Measurements from ENCODE around the gene GALT.
A peak's percentile ranks its signal among the peaks of the same experiment; 100 is the strongest.

GALT gene

GRCh38 chr9:34646211-34647083 lies at the start of gene GALT:
GALT (plus strand) TSS chr9:34646675; CDS start chr9:34646705, 30 bp downstream.
- DNase-seq = peak; percentile 96

DNA sequence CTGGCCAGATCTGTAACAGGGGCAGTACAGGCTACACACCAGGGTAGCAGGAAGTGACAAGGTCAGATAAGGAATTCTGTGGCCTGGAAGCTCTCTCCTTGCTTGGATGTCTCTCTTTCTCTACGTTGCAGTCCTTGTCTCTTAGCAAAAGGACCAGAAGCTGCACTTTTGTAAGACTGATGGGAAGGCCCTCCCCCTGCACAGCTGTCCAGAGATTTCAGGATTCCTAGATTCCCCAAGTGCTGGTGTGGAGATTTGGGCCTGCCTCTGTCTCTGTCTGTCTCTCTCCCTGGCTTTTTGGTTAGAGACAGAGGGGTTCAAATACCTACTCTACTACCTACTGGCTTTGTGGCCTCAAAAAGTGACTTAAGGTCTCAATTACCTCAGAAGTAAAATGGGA lies 46.9 kb upstream of the GALT start:
- DNase-seq = no peak

DNA sequence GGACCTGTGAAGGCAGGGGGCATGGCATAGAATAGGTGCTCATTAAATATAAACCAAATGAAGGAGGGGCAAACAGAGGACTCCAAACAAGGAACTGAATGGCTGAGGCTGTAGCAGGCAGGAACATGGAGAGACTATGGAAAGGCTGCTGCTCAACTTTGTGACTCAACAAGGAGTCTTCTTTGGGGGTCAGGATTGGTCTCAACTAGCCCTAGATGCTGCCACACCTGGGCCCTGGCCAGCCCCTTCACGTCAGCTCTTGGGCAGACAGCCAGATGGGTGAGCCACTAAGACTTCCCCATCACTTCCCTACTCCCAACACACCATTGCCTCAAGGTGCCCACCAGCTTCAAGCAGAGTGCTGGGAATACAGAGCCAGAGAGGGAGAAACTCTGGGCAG lies 45.6 kb upstream of the GALT start:
- no peak for DNase-seq

- DNase-seq = no peak
Measured at GRCh38 chr9:34601937-34602573, 44.4 kb upstream of the GALT start.

DNA sequence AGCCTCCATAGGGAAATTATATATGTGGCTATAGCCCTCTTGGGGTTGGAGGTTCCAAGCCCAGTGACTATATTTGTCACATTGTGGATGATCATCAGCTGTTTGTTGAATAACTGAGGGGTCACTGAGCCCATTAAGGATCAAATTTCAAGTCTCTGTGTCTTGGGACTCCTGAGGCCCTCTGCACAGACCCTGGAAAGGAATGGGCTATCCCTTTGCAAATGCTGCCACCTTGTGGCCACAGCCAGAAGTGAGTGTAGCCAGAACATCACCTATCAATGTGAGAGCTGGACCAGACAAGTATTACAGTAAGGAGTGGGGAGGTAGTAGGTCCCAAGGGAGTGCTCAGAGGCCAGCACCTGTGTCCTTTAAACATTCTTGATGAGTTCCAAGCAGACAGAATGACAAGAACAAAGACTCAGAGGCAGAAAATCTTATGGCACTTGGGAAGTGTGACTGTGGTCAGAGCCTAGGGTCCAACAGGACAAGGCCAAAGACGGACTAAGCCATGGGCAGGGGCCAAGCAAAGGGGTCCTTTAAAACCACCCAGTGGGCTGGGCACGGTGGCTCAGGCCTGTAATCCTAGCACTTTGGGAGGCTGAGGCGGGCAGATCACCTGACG lies 42.8 kb upstream of the GALT start:
- DNase-seq = peak; percentile 88

- DNase-seq = no peak
Measured at GRCh38 chr9:34606190-34606589, 40.3 kb upstream of the GALT start.

GRCh38 chr9:34606905-34607304 lies 39.6 kb upstream of the GALT start:
- DNase-seq = no peak

- no peak for DNase-seq
Measured at GRCh38 chr9:34607331-34607730, 39.1 kb upstream of the GALT start.

- no peak for DNase-seq
Measured at GRCh38 chr9:34610434-34611206, 35.9 kb upstream of the GALT start.

- DNase-seq = no peak
Measured at GRCh38 chr9:34611251-34611810, 35.1 kb upstream of the GALT start.

DNA sequence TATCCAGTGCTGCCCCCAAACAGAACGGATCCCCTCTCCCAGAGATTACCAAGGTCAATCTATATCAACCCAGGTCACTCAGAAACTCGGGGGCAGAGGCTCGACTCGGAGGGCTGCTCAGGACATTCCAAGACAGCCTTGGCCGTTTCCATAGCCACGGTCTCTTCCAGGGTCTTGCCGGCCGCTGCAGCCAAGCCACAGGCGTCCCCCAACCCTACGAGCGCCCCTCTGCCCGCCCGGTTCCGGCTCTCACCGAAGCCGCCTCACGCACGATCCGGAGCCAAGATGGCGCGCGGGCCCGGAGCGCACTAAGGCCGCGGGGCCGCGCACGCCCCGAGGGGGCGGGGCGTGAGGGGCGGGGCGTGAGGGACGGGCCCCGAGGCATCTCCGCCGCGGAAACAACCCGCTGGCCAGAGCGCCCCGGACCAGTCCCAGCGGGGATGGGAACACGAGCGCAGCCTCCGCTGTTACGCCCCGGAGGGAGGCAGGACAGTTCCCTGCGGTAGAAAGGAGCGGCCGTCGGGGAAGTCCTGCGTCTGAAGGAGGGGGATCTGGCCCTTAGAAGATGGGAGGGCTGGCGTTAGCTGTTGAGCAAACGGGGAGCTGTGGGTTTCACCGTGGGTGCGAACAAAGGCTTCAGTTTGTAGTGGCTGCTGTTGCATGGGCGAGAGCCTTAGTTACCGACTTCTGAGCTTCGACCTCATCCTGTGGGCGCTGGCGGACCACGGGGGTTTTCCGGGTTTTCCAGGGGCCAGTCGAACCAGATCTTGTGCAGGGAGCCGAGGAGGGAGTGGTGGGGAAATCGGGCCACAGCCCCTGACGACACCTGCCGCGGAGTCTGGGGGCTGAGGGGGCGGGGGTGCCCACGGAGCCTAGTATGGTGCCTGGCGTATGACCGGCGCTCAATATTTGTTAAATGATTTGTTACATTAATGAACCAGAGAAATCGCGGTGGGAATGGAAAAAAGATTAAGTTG lies 34.4 kb upstream of the GALT start, which contains the start of gene RPP25L:
Gene RPP25L, minus strand, starts transcription at position 287 of the 977 bp plus-strand sequence. CDS start 801 bp downstream, outside the sequence.
- DNase-seq = peak; percentile 90

- DNase-seq = peak; percentile 96
Measured at GRCh38 chr9:34612788-34613390, 33.6 kb upstream of the GALT start.

DNA sequence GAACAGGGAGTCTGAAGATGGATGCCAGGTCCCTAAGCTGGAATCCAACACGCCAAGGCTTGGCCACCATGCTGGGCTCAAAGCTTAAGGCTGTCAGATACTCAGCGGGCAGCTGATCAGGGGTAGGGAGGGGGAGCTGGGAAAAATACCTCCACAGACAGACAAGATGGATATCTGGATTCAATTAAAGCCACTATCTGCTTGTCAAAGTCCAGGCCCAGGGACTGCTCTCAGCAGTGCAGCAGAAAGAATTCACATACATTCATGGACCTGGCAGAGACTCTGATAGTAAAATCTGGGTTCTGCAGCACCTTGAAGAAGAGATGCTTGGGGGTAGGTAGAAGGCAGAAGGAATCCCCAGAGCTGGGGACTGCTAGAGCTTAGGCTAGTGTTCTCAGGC lies 31.3 kb upstream of the GALT start:
- no peak for DNase-seq

DNA sequence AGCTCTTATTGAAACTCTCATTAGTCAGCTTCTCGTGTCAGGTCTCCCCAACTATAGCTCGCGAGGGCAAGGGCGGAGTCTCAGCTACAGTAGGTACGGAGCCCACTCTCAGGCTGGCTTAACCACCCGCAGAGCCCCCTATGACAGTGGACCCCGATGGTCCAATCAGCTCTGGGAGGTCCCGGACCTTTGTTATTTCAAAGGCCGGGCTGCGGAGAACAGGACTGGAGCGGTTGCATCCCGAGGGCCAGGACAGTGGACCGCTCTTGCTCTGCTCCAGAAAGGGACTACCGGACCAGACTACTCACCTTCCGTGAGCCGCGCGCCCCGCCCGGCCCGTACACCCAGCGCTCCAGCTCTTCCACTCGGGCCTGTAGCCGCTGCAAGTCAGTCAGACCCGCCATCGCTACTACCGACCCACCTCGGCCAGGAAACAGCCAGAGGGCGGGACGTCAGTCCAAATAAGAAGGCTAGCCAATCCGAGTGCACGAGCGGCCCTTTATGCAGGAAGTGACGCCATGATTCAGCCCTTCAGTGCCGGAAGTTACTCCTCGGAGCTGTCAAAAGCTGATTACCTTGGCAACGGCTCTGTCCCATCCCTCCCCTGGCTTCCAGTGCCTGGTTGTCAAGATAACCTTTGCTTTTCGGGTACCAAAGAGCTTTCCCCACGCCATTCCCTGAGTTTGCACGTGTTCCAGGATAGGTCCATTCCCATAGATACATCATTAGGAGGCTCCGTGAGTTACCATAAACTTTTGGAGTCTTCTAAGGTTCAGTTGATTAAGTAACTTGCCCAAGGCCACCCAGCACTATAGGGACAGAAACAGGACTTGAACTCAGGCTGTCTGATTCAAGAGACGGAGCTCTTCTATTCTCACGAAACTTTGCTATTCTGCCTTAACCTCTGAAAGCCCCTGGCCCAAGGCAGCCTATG lies 26.1 kb upstream of the GALT start, which contains the start of gene DCTN3:
Gene DCTN3, minus strand, starts transcription at position 435 of the 934 bp plus-strand sequence. Its CDS starts 31 bp downstream, at position 404.
- peak; percentile 100 for DNase-seq

GRCh38 chr9:34623374-34624235 lies 22.9 kb upstream of the GALT start:
- DNase-seq = no peak

- DNase-seq = no peak
Measured at GRCh38 chr9:34624475-34625185, 21.8 kb upstream of the GALT start.

- DNase-seq = no peak
Measured at GRCh38 chr9:34625186-34625486, 21.3 kb upstream of the GALT start.
